ENCODE measurements around the gene EIF2A.
"Not testable (repeated sequence)": the region's sequence is repeated elsewhere in the genome, so short reads cannot be mapped to it uniquely, and the experiment has no call there.

DNA sequence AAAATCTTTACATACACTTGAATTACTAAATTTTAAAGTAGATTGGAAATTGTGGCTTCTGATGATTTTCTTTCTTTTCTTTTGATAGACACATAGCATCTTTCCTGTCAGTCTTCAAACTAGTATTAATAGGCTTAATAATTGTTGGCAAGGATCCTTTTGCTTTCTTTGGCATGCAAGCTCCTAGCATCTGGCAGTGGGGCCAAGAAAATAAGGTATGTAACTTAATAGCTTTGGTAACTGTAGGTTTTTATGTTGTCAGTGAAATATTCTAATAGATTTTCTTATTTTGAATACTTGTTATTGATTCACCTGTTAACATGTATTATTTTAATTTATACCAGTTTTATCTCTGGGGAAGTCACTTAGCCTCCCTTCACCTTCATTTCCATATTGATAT, 76.4 kb downstream of the EIF2A start:
- TF ChIP-seq, protein P1, sequence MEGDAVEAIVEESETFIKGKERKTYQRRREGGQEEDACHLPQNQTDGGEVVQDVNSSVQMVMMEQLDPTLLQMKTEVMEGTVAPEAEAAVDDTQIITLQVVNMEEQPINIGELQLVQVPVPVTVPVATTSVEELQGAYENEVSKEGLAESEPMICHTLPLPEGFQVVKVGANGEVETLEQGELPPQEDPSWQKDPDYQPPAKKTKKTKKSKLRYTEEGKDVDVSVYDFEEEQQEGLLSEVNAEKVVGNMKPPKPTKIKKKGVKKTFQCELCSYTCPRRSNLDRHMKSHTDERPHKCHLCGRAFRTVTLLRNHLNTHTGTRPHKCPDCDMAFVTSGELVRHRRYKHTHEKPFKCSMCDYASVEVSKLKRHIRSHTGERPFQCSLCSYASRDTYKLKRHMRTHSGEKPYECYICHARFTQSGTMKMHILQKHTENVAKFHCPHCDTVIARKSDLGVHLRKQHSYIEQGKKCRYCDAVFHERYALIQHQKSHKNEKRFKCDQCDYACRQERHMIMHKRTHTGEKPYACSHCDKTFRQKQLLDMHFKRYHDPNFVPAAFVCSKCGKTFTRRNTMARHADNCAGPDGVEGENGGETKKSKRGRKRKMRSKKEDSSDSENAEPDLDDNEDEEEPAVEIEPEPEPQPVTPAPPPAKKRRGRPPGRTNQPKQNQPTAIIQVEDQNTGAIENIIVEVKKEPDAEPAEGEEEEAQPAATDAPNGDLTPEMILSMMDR (IDR thresholded peaks at IDR 0.05): not testable (repeated sequence)
- not testable (repeated sequence) for TF ChIP-seq POLR2AphosphoS5 (IDR thresholded peaks at IDR 0.05; ENCODE audit: insufficient read depth in 1 of 2, low read depth in 1 of 2)

Data from vagina (tissue), 2 donors.